ENCODE results near the gene ARHGEF28.

- TF ChIP-seq ZNF70 (CRISPR knock-in tag; IDR thresholded peaks at IDR 0.05) (no peak), ZFP30 (CRISPR knock-in tag; IDR thresholded peaks at IDR 0.05) (no peak), CSRNP3 (CRISPR knock-in tag; IDR thresholded peaks at IDR 0.05) (no peak), PATZ1 (CRISPR knock-in tag; IDR thresholded peaks at IDR 0.05; ENCODE audit: borderline replicate concordance) (no peak), ZC3H10 (CRISPR knock-in tag; IDR thresholded peaks at IDR 0.05) (no peak), ESRRG (CRISPR knock-in tag; IDR thresholded peaks at IDR 0.05) (no peak), CSDC2 (CRISPR knock-in tag; IDR thresholded peaks at IDR 0.05) (no peak), ZNF565 (CRISPR knock-in tag; conservative IDR thresholded peaks at IDR 0.05; ENCODE audit: low read depth) (no peak), CREB5 (CRISPR knock-in tag; IDR thresholded peaks at IDR 0.05; ENCODE audit: low read depth) (no peak), ISL1 (CRISPR knock-in tag; IDR thresholded peaks at IDR 0.05) (no peak), SNAI2 (CRISPR knock-in tag; IDR thresholded peaks at IDR 0.05) (no peak)
Observed at GRCh38 chr5:73709536-73710129, 83.6 kb downstream of the ARHGEF28 start.
